WERI-Rb-1 (cell line): ENCODE data around the gene PDE8B.

Source experiments
- DNase-seq: peaks from one replicate; pipeline ENCODE4 v3.0.0-alpha.2; 2020
- H3K27ac ChIP-seq: fragments of 250-450 bp; sonication (Bioruptor Pico); 2 replicates; pipeline ENCODE4 v1.5.1; 2020; ENCODE audit warnings: mild to moderate bottlenecking, moderate library complexity
- H3K27me3 ChIP-seq: fragments of 250-450 bp; sonication (Bioruptor Pico); 2 replicates; pipeline ENCODE4 v1.5.1; 2021; ENCODE audit warnings: mild to moderate bottlenecking, low read depth, moderate library complexity; ENCODE audit not compliant: insufficient read depth, severe bottlenecking
- H3K36me3 ChIP-seq: fragments of 250-450 bp; sonication (Bioruptor Pico); 2 replicates; pipeline ENCODE4 v1.5.1; 2020; ENCODE audit warnings: mild to moderate bottlenecking, moderate library complexity
- H3K4me3 ChIP-seq: 2 replicates; pipeline ENCODE4 v1.5.1; 2011; ENCODE audit warnings: low read depth, mild to moderate bottlenecking, control low read depth, low read length
- H3K9me3 ChIP-seq: fragments of 250-450 bp; sonication (Bioruptor Pico); 2 replicates; pipeline ENCODE4 v1.5.1; 2021; ENCODE audit warnings: mild to moderate bottlenecking, moderate library complexity; ENCODE audit not compliant: severe bottlenecking
- TF ChIP-seq, protein P1 (sequence below): IDR thresholded peaks from 2 replicates; pipeline ENCODE4 v1.5.1; 2011; ENCODE audit warnings: low read depth, mild to moderate bottlenecking, control low read depth, inconsistent platforms, low read length

PDE8B gene

DNA sequence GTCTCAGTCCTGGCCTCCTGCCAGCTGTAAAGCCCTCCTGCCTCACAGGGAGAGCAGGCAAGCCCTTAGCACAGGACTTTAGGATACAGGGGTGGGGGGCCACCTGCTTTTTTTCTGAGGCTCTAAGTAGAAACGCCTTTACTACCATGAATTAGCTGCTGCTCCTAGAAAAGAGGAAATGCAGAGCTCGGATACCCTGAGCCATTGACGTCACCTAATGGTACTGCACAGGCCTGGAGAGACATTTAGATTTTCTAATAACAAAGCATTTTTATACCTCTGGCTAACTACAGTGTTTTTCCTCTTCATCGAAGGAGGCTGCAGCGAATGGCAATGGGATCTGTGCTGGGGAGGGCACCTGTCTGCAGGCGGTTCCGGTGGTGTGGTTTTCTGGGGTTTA, 144.6 kb downstream of the PDE8B start:
- Histone ChIP-seq H3K9me3 (no peaks in the 10 kb centered on the region), H3K27ac (no peak overlapping the region), H3K36me3 (no peaks in the 10 kb centered on the region), H3K27me3 (no peaks in the 10 kb centered on the region), H3K4me3 (no peak overlapping the region)
- DNase-seq: no peak
- TF ChIP-seq, protein P1, sequence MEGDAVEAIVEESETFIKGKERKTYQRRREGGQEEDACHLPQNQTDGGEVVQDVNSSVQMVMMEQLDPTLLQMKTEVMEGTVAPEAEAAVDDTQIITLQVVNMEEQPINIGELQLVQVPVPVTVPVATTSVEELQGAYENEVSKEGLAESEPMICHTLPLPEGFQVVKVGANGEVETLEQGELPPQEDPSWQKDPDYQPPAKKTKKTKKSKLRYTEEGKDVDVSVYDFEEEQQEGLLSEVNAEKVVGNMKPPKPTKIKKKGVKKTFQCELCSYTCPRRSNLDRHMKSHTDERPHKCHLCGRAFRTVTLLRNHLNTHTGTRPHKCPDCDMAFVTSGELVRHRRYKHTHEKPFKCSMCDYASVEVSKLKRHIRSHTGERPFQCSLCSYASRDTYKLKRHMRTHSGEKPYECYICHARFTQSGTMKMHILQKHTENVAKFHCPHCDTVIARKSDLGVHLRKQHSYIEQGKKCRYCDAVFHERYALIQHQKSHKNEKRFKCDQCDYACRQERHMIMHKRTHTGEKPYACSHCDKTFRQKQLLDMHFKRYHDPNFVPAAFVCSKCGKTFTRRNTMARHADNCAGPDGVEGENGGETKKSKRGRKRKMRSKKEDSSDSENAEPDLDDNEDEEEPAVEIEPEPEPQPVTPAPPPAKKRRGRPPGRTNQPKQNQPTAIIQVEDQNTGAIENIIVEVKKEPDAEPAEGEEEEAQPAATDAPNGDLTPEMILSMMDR: no peak

DNA sequence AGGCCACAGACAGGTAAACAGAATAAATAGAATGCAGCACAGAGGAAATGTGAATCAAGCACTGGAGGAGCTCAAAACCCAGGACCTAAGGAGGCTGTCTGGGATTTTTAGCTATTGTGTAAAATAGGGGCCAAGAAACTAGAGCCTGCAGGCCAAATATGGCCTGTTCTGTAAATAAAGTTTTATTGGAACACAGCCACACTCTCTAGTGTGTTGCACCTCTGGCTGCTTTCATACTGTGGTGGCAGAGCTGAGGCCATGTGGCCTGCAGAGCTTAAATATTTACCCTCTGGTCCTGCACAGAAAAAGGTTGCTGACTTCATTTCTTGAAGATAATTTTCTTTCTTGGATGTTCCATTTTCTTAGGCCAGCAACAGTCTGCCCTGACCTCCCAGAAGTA, 145.3 kb downstream of the PDE8B start:
- TF ChIP-seq, protein P1: no peak
- no peaks in the 10 kb centered on the region for H3K9me3 ChIP-seq
- no peaks in the 10 kb centered on the region for H3K27me3 ChIP-seq
- no peak for DNase-seq
- H3K4me3 ChIP-seq: no peak overlapping the region
- no peaks in the 10 kb centered on the region for H3K36me3 ChIP-seq
- no peak overlapping the region for H3K27ac ChIP-seq

DNA sequence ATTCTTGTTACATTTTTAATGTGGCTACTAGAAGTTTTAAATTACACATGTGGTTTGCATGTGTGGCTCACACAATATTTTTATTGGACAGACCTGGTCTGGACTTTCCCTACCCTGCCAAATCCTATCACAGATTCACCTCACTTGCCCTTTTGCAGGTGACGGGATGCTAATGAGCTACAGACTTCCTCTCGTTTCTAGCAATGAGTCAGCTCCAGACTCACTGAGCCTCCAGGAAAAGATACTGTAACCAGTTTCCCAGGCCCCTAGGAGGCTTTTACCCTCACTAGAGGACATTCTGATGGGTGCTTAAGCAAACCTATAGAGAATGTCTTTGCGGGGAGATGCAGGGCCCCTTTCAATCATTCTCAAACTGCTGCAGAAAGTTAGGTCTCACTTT, 146.3 kb downstream of the PDE8B start:
- Histone ChIP-seq H3K27me3 (no peaks in the 10 kb centered on the region), H3K4me3 (no peak overlapping the region), H3K27ac (no peak overlapping the region), H3K9me3 (no peaks in the 10 kb centered on the region), H3K36me3 (no peaks in the 10 kb centered on the region)
- no peak for DNase-seq
- TF ChIP-seq, protein P1: no peak

DNA sequence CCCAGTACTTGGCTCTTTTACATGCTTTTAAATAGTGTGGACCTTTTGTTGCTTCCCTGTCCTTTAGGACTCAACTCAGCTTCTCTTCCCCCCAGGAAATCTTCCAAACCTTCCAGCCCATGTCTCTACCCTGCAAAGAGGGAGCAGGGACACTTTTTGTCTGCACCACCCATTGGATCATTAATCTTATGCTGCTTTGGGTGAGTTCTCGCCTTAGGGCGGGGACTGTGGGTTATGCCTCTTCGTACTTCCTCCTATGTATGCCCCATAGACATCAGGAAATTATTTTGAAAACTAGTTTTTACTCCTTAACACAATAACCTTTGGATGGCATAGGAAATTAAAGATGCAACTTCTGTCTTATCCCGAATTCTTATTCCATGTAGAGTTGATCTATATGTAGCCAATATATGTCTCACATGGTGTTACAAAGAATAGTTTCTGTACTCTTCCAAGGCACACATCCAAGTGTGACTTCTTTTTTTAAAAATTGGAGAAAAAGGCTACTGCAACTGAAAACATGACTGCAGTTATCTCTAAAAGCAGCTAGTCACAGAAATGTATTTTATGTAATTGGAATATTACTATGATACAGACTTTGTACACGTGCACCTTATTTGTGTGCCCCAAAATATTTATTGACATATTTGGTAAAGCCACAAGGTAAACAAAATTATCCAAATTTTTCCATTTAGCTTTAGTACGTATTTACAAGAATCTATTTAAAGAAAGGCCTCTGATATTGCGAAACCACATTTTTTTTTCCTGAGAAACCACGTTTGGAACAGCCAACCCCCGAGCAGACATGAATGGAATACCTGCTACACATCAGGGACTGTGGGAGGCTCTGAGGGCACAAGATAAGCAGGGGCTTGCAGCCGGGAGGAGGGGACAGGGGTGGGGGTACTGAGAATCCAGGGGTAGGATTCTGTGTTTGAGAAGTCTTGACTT, 148.1 kb downstream of the PDE8B start:
- H3K27me3 ChIP-seq: no peaks in the 10 kb centered on the region
- no peak overlapping the region for H3K27ac ChIP-seq
- no peaks in the 10 kb centered on the region for H3K9me3 ChIP-seq
- H3K4me3 ChIP-seq: no peak overlapping the region
- no peak for DNase-seq
- TF ChIP-seq, protein P1: no peak
- H3K36me3 ChIP-seq: no peaks in the 10 kb centered on the region

DNA sequence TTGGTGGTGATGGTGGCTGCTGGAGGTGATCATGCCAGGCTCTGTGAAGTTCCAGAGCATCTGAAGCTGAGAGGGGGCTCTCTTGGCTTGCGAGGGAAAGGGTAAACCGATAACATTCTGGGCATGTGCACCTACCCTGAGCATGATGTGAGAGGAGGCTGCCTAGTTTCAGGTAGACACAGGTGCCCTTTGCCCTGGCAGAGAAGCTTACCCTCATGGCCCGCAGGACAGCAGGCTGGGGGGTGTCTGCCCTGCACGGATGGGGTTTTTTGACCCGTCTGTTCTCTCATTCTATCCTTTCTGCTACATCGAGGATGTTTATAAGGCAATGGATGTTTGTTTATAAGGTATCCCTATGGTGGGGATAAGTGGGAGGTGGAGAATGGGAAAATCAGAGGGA, 148.8 kb downstream of the PDE8B start:
- DNase-seq: no peak
- H3K9me3 ChIP-seq: no peaks in the 10 kb centered on the region
- H3K27ac ChIP-seq: no peak overlapping the region

More for the DNA sequence above, 148.8 kb downstream of the PDE8B start:
- Histone ChIP-seq H3K4me3 (no peak overlapping the region), H3K27me3 (no peaks in the 10 kb centered on the region), H3K36me3 (no peaks in the 10 kb centered on the region)
- TF ChIP-seq, protein P1: no peak
